GM19035 (cell line): ENCODE results near the gene WSCD1.

Source experiments
- ATAC-seq: cut with Tn5 transposase; IDR thresholded peaks from one replicate; pipeline ENCODE4 v1.9.1; 2021; ENCODE audit not compliant: unreplicated experiment

WSCD1 gene

DNA sequence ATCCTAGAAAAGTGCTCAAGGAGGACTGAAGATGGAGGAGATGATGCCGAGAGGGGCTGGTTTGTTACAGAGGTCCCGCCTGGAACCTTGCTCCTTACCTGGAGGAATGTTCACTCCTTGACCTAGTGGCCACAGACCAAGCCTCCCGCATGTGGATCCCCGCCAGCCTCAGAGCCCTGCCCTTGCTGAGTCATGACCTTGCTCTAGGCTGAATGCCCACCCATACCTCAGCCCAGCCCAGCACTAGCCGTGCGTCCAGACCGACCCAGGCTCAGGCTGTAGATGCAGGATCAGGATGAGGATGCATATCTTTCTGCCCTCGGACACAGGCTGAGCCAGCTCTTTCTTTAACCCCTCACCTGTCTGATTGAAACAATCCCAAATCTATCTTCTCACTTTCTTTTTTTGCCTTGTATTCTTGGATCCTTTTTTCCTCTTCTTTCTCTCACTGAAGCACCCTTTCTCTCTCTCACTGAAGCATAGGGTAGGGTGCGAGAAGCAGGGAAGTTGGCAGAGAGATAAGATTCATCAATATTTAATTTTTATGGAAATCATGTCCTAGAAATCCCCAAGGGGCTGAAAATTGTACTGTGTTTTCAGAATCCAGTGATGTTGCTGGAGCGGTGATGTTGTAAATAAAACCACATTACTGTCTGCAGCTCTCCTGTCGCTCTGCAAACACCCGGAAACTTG, 34.9 kb downstream of the WSCD1 start:
- ATAC-seq: no peak

DNA sequence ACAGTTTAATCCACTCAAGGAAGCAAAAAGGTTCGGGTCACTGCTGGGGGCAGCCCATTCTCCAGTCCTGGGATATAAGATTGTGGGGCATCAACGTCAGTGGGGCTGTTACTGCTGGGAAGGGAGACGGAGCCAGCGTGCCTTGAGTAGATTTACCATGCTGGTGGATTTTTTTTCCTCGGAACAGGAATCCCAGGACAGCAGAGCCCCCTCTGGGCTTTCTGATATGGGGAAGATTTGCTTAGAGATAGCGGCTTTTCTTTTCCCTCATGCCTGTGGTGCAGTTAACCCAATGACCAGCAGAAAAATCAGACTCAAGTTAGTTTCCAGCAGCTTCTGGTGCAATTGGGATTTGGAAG, 35.4 kb downstream of the WSCD1 start:
- no peak for ATAC-seq

DNA sequence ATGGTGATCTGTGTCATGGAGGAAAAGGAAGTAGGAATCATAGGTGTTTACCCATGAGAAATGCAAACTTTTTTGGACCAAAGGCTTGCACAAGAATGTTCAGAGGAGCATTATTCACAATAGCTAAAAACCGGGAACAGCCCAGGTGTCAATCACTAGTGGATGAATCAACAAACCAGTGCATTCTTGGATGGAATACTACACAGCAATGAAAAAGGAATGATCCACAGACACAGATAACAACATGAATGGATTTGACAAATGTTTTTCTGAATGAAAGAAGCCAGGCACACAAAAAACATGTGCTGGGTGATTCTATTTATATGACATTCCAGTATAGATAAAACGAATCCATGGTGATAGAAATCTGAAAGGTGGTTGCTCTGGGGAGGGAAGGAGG, 36.0 kb downstream of the WSCD1 start:
- ATAC-seq: no peak

DNA sequence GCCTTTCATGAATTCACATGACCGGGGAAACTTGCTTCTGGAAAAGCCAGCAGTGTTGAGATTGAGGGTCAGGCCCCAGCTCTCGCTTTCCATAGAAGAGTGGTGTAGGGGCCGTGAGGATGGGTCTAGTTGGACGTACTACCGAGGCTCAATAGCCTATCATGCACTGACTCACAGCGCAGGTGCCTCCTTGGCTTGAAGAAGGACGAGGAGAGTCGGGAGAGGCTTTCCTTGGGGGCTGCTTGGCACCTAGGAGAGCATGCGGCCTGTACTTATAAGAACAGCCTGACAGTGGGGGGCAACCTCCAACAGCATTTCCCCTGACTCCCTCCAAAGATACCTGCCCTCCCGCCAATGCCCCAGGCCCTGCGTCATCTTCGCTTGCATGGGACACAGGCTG, 37.6 kb downstream of the WSCD1 start:
- ATAC-seq: no peak

DNA sequence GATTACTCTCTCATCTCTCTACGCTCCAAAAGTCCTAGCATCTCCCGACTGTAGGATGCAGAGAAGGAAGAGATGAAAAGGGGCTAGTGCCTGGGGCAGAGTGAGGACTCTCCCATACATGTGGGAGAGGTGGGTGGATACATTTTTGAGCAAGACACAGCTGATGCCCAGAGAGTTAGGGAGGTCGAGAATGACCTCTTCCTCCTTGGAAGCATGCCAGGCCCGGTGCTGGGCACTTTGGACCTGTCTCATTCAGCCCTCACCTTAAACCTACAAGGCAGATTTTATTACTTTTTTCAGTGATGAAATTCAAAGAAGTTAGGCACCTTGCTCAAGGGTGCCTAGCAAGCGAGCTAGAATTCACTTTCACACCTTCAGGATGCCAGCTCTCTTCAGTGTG, 38.2 kb downstream of the WSCD1 start:
- ATAC-seq: no peak

DNA sequence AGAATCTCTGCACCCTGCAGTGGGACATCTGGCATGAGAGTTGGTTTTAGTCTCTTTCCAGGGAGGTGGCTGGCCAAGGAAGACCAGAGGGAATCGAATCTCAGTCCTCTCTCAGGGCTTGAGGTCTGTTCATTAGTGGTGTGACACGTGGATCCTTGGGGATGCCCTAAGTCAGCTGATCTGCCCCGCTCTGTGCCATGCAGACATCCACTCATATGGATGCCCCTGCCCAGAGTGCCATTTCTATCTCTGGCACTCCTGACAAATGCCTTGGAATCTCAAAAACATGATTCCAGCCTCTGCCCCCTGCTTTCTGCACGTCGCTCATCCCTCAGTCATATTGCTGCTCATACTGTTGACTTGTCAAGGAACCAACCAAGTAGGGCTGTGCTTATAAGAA, 38.8 kb downstream of the WSCD1 start:
- no peak for ATAC-seq

DNA sequence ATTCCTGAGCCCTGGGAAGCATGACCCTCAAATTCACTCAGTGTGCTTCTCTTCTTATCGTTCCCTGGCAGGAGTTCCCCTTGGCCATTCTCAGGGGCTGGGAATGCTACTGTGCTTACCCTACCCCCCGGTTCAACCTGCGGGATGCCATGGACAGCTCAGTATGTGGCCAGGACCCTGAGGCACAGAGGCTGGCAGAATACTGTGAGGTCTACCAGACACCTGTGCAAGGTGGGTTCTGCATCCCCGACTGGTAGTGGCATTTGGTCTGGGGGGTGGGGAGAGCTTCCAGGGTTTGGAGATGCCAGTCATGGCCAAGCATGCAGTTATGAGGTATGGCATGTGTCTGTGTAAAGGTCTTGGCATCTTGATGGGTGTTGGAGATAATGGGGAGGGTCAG, 39.4 kb downstream of the WSCD1 start:
- ATAC-seq: no peak

DNA sequence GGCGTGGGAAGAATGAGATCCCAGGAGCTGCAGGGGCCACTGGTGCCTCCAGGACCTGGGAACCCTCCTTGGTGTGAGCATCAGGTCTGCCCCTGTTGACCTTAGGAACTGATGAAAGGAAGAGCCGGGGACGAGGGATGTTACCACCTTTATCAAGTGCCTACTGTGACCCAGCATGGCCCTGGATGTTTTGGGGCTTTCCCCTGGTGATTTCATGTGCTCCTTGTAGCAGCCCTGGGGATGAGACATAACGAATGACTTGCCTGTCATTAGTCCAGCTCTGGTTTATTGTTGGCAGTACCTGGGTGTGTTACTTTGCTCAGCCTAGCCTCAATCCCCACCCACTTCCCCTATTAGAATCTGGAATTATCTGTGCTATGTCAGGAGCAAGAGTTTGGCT, 39.9 kb downstream of the WSCD1 start:
- ATAC-seq: no peak

DNA sequence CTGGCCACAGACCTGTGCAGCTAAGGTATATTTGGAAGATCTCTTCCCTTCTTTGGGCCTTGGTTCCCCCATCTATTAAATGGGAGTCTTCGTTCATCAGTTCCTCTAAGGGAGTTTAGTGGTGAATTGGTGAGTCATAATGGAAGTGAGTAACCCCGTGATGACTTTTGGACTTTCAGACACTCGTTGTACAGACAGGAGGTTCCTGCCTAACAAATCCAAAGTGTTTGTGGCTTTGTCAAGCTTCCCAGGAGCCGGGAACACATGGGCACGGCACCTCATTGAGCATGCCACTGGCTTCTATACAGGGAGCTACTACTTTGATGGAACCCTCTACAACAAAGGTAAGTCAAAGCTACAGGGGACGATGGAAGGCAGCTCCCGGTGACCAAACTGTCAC, 40.4 kb downstream of the WSCD1 start:
- no peak for ATAC-seq

DNA sequence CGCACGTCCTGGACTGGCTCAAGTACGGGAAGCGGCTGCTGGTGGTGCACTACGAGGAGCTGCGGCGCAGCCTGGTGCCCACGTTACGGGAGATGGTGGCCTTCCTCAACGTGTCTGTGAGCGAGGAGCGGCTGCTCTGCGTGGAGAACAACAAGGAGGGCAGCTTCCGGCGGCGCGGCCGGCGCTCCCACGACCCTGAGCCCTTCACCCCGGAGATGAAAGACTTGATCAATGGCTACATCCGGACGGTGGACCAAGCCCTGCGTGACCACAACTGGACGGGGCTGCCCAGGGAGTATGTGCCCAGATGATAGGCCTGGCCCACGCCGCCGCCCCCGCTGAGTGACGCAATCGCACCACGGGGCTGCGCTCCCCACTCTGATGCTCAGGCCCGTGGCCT, 50.2 kb downstream of the WSCD1 start:
- ATAC-seq: no peak

DNA sequence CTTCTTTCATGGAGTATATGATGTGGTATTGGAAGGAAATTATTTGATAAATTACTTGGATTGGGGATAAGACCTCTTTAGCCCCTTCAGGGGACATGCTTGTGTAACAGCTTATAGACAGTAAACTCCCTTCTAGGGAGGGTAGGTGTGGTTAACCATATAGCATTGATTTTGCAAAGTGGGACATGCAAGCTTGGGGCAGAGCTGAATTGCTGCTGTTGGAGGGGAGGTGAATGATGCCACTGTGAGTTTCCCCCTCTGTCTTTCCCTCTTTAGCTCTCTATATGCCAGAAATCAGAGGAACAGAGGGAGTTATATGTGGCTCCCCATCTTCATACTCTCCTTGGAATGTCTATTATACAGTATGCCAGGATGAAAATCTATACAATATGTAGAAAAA, 54.7 kb downstream of the WSCD1 start:
- no peak for ATAC-seq

DNA sequence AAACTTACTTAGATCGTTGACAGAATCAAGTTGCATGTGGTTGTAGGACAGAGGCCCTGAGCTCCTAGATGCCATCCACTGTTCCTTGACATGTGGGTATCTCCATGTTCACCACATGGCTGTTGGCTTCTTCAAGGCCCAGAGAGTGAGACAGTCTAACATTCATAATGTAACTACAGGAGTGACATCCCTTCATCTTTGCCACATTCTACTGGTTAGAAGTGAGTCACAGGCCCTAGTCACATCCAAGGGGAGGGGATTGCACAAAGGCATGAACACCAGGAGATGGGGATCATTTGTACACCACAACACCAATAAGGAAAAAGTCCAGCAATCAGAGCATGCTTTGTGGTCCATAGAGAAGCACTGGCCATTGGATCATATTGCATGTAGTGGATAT, 56.6 kb downstream of the WSCD1 start:
- no peak for ATAC-seq

DNA sequence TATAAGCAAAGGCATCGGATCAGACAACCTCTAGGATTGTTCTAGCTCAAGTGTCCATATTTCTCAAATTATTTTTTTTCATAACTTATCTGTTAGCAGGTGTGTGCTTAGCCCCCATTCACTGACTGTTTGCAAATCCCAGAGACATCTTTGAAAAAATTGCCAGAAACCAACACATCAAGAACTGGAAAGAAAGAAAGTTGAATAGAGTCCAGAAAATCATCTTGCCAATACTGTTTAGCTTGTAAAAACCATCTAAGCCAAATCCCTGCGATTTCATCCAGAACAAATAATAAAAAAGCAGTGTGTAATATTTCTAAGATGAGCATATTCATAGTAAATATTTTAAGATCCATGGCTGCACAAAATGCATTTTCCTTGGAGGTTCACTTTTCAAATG, 64.5 kb downstream of the WSCD1 start:
- ATAC-seq: no peak

DNA sequence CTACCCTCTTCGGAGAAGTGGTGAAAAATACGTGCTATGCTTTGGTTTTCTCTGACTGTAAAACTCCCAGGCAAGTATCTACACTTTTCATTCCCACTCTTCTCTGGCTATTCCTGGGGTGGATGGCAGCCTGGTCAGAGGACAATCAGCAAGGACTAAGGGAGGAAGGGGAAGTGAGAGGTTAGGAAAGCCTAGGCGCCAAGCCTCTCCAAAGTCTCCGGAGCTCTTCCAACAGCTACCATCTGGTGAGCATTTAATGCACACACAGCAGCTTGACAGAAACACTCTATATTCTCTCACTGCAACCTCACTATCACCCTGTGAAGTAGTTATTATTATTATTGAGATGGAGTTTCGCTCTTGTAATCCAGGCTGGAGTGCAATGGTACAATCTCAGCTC, 65.1 kb downstream of the WSCD1 start:
- no peak for ATAC-seq

DNA sequence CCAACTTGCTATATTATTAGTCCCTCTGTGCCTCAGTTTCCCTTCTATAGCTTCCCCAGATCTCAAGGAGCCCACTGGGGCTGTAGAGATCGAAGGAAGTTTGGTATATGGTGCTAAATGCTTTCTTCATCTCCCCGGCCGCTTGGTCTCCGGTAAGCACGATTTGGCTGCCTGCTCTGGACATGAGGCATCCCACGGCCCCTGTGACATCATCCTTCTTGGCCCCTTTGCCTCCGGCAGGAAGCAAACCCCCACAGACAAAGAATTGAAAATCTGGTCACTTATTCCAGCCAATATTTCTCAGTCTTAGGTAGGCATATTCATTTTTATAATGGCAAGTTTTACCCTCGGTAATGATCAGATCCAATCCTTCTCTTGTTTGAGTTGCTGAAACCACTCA, 65.8 kb downstream of the WSCD1 start:
- ATAC-seq: no peak

DNA sequence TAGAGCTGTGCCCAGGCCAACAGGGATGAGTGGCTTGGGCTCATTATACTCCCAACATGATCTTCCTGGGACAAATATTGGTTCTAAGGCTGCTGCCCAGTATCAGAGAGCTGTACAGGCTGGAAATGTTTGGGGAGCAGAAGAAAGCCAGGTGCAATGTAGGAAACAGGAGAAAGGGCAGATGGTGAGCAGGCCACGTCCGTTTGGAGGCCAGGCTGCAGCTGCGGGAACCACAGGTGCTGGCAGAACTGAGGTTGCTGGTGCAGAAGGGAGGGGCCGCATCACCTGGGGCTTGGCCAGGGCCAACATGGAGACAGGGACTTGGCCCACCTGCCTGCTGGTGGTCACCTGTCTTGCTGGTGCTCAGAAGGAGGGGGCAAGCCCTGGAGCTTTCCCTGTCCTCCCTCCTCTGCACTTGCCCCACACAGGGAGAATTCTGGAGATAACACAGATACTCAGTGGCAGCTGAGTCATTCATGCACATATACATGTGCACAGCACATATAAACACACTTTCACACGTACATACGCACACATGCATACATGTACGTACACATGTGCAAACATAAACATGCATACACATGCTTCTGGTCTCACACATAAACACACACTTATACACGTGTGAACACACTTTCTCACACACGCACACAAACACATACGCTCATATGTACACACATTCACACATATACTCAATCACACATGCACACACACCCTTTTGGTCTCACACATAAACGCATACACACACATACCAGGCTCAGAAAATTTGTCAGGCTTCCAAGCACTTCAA, 67.7 kb downstream of the WSCD1 start:
- no peak for ATAC-seq

DNA sequence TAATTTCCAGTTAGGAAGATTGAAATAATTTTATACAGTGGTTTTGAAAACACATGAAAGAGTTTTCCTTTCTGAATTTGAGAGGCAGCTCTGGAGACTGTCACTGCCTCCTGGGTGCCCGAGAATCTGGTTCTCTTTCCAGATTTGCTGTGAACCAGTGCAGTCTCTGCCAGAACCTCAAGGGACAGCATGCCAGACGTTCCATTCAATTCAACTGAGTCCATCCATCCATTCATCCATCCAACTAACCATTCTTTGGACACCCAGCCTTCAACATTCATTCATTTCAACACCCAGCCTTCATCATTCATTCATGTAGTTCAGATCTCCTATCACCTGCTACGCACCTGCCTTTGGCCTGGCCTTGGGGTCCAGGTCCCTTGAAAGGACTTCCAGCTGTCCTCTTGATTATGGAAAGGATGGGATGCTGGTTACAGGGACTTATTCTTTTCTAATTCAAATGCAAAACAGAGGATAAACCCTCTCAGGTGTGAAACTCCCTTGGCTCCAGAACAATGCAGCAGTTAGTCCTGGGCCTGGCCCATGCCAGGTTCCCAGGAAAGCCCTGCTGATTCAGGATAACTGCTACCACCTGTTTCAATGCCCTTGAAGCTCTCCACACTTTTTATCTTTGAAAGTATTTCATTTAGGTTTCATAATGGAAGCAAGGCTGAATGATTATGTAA, 68.7 kb downstream of the WSCD1 start:
- ATAC-seq: no peak

DNA sequence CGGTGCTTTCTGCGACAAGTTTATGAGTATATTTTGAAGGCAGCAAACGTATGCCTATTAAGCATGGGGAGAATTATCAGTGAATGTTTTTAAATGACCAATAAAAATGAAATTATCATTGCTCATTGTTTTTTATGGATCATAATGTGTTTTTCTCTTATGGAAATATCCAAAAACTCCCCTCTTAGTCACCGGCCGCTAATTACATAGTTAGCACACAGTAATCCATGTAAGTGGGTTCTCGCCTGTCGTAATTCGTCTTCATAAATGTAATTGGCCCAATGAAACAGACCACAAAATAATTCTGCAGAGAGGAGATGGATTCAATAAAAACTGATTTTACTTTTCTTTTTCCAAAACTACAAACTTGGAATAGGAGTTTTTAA, 69.3 kb downstream of the WSCD1 start:
- no peak for ATAC-seq

DNA sequence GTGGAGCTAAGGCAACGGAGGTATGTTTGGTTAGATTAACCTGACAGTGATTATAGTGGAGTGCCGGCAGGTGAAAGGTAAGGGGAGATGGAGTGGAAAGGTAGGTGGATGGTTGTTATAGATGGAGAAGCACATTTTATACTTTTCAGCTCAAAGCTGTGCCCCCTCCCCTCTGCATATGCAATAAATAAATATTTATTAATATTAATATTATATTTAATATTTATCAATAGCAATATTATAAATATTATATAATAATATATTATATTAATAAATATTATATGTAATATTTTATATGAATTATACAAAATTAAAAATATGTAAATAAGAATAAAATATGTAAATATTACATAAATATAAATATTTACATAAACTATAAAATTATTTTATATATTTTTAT, 70.0 kb downstream of the WSCD1 start:
- no peak for ATAC-seq

DNA sequence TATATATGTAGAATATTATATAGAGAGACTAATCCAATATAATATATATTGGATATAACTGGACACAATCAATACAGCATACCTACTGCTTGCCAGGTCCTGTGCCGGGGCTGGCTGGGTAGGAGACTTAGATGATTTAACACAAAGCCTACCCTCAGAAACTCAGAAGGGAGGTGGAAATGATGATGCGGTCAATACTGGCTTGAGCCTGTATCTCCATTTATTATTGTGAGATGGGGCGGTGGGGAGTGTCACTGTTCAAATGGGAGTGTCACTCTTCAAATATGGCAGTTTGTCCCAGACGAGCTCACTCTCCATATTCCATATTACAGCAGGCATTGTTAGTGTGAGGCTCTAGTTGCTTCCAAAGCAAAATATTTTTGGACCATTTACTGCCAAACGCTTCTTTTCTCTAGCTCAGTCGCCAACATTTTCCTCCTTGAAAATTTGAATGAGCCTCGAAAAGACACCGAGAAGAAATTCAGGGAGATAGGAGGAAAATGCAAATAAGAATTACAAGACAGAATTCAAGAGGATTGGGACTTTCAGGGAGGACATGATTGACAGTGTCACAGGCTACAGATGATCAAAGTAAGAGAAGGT, 70.7 kb downstream of the WSCD1 start:
- ATAC-seq: no peak

DNA sequence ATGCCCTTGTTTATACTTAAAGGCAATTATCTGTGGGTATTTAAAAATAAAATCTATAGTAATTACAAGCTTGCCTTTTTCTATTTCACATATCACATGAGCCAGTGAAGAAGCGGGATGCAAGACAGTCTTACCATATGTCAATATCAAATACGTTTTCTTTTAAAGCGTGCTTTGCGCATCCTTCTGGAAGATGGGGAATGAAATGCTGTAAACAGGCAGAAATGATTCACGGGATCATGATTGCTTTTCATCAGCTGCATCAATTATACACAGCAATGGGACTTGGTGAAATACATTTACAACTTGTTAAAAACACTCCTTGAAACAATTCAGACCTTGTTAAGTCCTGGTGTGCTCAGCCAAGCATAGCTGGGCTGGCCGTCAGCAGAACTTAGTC, 72.5 kb downstream of the WSCD1 start:
- no peak for ATAC-seq

DNA sequence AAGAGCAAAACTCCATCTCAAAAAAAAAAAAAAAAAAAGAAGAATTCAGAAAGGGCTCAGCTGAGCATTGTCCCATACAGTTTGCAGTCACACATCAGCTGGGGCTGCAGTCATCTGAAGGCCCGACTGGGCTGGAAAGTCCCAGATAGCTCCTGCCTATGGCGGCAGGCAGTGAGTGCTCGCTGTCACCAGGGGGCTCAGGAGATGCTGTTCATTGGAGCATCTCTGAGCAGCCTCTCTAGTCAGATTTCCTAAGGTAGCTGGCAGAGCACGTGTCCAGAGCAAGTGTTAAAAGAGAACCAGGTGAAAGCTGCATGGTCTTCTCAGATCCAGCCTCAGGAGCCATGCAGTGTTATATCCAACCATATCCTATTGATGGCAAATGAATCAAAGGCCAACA, 75.8 kb downstream of the WSCD1 start:
- no peak for ATAC-seq
